K562 (cell line): ENCODE measurements around the gene SPATA2L. TPM values are rescaled to one million over a fixed set of nuclear protein-coding genes. Genes with fewer than 3 reads are reported as not detected.

Experiments
- CGGBP1 ChIP-seq: fragments of 250-450 bp; sonication (Bioruptor Pico); IDR thresholded peaks from 2 replicates; pipeline ENCODE4 v1.9.0; 2021; ENCODE audit warnings: mild to moderate bottlenecking
- DMBX1 ChIP-seq: fragments of 250-450 bp; sonication (Bioruptor Pico); IDR thresholded peaks from 2 replicates; pipeline ENCODE4 v1.8.0; 2022; ENCODE audit warnings: inconsistent platforms, mild to moderate bottlenecking, moderate library complexity, borderline replicate concordance
- EP400 ChIP-seq: fragments of 450-650 bp; IDR thresholded peaks from 2 replicates; pipeline ENCODE4 v1.6.1; 2017; ENCODE audit warnings: antibody characterized with exemption, mild to moderate bottlenecking, moderate library complexity
- FIP1L1 ChIP-seq: fragments of 200-400 bp; formaldehyde crosslinking; IDR thresholded peaks from 2 replicates; pipeline ENCODE4 v1.6.1; 2018; ENCODE audit warnings: mild to moderate bottlenecking, low read depth, low read length; ENCODE audit not compliant: poor library complexity, severe bottlenecking
- MBD2 ChIP-seq: sonication (generic); IDR thresholded peaks from 2 replicates; pipeline ENCODE4 v1.6.1; 2016; ENCODE audit warnings: low read depth, borderline replicate concordance
- PML ChIP-seq: IDR thresholded peaks from 2 replicates; pipeline ENCODE4 v1.6.1; 2012; ENCODE audit warnings: low read length, inconsistent platforms
- RAD21 ChIP-seq, 2 experiments: fragments of 250-450 bp in 1 of 2; fragments of 450-650 bp in 1 of 2; sonication (Bioruptor Pico) in 1 of 2; formaldehyde crosslinking in 1 of 2; IDR thresholded peaks in 1 of 2; conservative IDR thresholded peaks in 1 of 2; 2 replicates each; pipeline versions ENCODE4 v1.4.0 to v1.8.0; 2020 to 2022; ENCODE audit warnings: mild to moderate bottlenecking in 2 of 2, moderate library complexity in 1 of 2
- RHOXF2B ChIP-seq: fragments of 250-450 bp; sonication (Bioruptor Pico); conservative IDR thresholded peaks from 2 replicates; pipeline ENCODE4 v1.5.1; 2021
- SIN3A ChIP-seq, 2 experiments: fragments of 150-350 bp in 1 of 2; IDR thresholded peaks; 2 replicates each; pipeline ENCODE4 v1.6.1; 2011 to 2016; ENCODE audit warnings: borderline replicate concordance in 2 of 2, low read depth in 2 of 2, low read length in 2 of 2, mild to moderate bottlenecking in 2 of 2, moderate library complexity in 2 of 2; ENCODE audit not compliant: control insufficient read depth in 1 of 2
- SLC30A9 ChIP-seq: fragments of 250-450 bp; sonication (Bioruptor Pico); IDR thresholded peaks from 2 replicates; pipeline ENCODE4 v1.8.0; 2022; ENCODE audit warnings: mild to moderate bottlenecking, moderate library complexity
- polyA plus RNA-seq, 8 experiments: library from polyadenylated mRNA; depleted of rRNA in 4 of 8; stranded (reverse) in 5 of 8; unstranded in 3 of 8; fragments of >200 nt; fragmentation: Nextera tagmentation in 2 of 8; fragmentation: Illumina TruSeq in 1 of 8; extraction: Ambion mirVana in 2 of 8; extraction: Trizol in 1 of 8; gene quantifications; 2 replicates each; pipeline versions ENCODE4 v1.2.1 to v1.2.3, GENCODE V29; 2011 to 2014; ENCODE audit warnings: inconsistent platforms in 1 of 8, missing spikeins in 1 of 8
- total RNA-seq, 7 experiments: library from RNA; depleted of rRNA in 6 of 7; stranded (reverse); fragments of >200 nt in 6 of 7; fragmentation: Illumina TruSeq in 2 of 7; extraction: Trizol in 2 of 7; gene quantifications; 2 replicates each; pipeline versions ENCODE4 v1.2.1 to v1.2.3, GENCODE V29; 2011 to 2021; ENCODE audit warnings: low replicate concordance in 1 of 7
- TF ChIP-seq, protein P1 (sequence below): fragments of 450-650 bp; IDR thresholded peaks from 2 replicates; pipeline ENCODE4 v1.6.1; 2016; ENCODE audit warnings: mild to moderate bottlenecking, moderate library complexity
- TF ChIP-seq, protein P2 (sequence below), 2 experiments: fragments of 450-650 bp; conservative IDR thresholded peaks; 2 replicates each; pipeline ENCODE4 v1.6.1; 2017; ENCODE audit warnings: mild to moderate bottlenecking in 2 of 2, moderate library complexity in 2 of 2

The SPATA2L gene
- total and polyA plus RNA-seq, 9 of the 15 experiments (the other 6 are each of a cell fraction or from before 2014, with no cell fraction given), result 0.13 to 19.2 (median 4.8) TPM; not detected in 1

GRCh38 chr16:89711601-89712273 lies 10.2 kb upstream of the SPATA2L start (continued):
- TF ChIP-seq, protein P1, sequence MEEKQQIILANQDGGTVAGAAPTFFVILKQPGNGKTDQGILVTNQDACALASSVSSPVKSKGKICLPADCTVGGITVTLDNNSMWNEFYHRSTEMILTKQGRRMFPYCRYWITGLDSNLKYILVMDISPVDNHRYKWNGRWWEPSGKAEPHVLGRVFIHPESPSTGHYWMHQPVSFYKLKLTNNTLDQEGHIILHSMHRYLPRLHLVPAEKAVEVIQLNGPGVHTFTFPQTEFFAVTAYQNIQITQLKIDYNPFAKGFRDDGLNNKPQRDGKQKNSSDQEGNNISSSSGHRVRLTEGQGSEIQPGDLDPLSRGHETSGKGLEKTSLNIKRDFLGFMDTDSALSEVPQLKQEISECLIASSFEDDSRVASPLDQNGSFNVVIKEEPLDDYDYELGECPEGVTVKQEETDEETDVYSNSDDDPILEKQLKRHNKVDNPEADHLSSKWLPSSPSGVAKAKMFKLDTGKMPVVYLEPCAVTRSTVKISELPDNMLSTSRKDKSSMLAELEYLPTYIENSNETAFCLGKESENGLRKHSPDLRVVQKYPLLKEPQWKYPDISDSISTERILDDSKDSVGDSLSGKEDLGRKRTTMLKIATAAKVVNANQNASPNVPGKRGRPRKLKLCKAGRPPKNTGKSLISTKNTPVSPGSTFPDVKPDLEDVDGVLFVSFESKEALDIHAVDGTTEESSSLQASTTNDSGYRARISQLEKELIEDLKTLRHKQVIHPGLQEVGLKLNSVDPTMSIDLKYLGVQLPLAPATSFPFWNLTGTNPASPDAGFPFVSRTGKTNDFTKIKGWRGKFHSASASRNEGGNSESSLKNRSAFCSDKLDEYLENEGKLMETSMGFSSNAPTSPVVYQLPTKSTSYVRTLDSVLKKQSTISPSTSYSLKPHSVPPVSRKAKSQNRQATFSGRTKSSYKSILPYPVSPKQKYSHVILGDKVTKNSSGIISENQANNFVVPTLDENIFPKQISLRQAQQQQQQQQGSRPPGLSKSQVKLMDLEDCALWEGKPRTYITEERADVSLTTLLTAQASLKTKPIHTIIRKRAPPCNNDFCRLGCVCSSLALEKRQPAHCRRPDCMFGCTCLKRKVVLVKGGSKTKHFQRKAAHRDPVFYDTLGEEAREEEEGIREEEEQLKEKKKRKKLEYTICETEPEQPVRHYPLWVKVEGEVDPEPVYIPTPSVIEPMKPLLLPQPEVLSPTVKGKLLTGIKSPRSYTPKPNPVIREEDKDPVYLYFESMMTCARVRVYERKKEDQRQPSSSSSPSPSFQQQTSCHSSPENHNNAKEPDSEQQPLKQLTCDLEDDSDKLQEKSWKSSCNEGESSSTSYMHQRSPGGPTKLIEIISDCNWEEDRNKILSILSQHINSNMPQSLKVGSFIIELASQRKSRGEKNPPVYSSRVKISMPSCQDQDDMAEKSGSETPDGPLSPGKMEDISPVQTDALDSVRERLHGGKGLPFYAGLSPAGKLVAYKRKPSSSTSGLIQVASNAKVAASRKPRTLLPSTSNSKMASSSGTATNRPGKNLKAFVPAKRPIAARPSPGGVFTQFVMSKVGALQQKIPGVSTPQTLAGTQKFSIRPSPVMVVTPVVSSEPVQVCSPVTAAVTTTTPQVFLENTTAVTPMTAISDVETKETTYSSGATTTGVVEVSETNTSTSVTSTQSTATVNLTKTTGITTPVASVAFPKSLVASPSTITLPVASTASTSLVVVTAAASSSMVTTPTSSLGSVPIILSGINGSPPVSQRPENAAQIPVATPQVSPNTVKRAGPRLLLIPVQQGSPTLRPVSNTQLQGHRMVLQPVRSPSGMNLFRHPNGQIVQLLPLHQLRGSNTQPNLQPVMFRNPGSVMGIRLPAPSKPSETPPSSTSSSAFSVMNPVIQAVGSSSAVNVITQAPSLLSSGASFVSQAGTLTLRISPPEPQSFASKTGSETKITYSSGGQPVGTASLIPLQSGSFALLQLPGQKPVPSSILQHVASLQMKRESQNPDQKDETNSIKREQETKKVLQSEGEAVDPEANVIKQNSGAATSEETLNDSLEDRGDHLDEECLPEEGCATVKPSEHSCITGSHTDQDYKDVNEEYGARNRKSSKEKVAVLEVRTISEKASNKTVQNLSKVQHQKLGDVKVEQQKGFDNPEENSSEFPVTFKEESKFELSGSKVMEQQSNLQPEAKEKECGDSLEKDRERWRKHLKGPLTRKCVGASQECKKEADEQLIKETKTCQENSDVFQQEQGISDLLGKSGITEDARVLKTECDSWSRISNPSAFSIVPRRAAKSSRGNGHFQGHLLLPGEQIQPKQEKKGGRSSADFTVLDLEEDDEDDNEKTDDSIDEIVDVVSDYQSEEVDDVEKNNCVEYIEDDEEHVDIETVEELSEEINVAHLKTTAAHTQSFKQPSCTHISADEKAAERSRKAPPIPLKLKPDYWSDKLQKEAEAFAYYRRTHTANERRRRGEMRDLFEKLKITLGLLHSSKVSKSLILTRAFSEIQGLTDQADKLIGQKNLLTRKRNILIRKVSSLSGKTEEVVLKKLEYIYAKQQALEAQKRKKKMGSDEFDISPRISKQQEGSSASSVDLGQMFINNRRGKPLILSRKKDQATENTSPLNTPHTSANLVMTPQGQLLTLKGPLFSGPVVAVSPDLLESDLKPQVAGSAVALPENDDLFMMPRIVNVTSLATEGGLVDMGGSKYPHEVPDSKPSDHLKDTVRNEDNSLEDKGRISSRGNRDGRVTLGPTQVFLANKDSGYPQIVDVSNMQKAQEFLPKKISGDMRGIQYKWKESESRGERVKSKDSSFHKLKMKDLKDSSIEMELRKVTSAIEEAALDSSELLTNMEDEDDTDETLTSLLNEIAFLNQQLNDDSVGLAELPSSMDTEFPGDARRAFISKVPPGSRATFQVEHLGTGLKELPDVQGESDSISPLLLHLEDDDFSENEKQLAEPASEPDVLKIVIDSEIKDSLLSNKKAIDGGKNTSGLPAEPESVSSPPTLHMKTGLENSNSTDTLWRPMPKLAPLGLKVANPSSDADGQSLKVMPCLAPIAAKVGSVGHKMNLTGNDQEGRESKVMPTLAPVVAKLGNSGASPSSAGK, result peak; percentile 48; the same call in 1 of the 2 replicates
- peak; percentile 56; the same call in 1 of the 2 replicates for TF ChIP-seq MBD2
- 0 out of 2 replicates have a peak, but pooled peaks have one; percentile 42 for TF ChIP-seq PML
- TF ChIP-seq SIN3A (IDR thresholded peaks at IDR 0.05; ENCODE audit: borderline replicate concordance in 2 of 2, control insufficient read depth in 1 of 2, low read depth in 2 of 2, low read length in 2 of 2), result peak; percentile 63 to 84; a peak in 1 of 4 replicates
- no peak for TF ChIP-seq SLC30A9 (CRISPR knock-in tag)
- 0 out of 2 replicates have a peak, but pooled peaks have one; percentile 22 for TF ChIP-seq DMBX1 (CRISPR knock-in tag)
- TF ChIP-seq CGGBP1 (CRISPR knock-in tag), result no peak
- TF ChIP-seq RAD21 (CRISPR knock-in tag; conservative IDR thresholded peaks at IDR 0.05 in 1 of 2, IDR thresholded peaks at IDR 0.05 in 1 of 2), result no peak
- peak; percentile 95 for TF ChIP-seq EP400
- TF ChIP-seq, protein P2, sequence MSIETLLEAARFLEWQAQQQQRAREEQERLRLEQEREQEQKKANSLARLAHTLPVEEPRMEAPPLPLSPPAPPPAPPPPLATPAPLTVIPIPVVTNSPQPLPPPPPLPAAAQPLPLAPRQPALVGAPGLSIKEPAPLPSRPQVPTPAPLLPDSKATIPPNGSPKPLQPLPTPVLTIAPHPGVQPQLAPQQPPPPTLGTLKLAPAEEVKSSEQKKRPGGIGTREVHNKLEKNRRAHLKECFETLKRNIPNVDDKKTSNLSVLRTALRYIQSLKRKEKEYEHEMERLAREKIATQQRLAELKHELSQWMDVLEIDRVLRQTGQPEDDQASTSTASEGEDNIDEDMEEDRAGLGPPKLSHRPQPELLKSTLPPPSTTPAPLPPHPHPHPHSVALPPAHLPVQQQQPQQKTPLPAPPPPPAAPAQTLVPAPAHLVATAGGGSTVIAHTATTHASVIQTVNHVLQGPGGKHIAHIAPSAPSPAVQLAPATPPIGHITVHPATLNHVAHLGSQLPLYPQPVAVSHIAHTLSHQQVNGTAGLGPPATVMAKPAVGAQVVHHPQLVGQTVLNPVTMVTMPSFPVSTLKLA (conservative IDR thresholded peaks at IDR 0.05), result peak; percentile 87 to 96
- TF ChIP-seq RHOXF2B, result no peak
- TF ChIP-seq FIP1L1, result peak; percentile 32
